Measurements from ENCODE around the gene TMEM132C.
A peak's percentile ranks its signal among the peaks of the same experiment; 100 is the strongest.

TMEM132C gene

DNA sequence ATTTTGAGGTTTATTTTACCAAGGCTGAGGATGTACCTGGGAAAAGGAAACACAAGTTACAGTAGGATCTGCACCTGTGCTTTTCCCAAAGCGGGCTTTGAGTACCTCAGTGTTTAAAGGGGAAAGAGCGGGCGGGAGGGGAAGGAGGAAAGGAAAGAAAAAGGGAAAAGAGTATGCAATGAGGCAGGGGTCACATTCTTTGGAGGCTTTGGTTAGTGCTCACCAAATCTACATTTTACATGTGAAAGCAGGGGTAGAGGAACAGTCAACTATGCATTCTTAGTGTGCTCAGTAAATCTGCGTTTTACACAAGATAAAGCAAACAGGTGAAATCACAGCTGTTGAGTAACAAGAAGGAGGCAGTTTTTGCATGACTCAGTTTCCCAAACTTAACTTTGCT lies 242.2 kb downstream of the TMEM132C start:
- no peak for DNase-seq

- no peak for DNase-seq
Observed at GRCh38 chr12:128510511-128510910, 243.5 kb downstream of the TMEM132C start.

- no peak for DNase-seq
Observed at GRCh38 chr12:128513331-128513730, 246.4 kb downstream of the TMEM132C start.

DNA sequence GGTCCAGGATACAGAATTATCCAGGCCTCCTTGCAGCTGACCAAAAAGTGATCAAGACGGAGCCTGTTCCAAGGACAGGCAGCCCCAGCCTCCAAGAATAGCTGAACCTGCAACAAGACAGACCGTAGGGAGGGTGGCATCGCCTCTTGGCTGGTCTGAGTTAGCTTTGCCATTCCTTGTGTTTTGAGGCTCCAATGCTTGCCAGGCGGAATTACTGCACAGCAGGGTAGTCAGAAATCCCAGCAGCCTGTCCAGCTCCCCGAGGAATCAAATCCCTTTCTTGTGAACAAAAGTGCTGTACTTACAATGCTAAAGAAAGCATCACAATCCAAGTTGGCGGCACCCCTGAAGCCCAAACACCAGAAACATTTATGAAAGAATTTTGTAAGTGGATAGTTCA lies 246.9 kb downstream of the TMEM132C start:
- no peak for DNase-seq

- no peak for DNase-seq
Observed at GRCh38 chr12:128518644-128519043, 251.7 kb downstream of the TMEM132C start.

DNA sequence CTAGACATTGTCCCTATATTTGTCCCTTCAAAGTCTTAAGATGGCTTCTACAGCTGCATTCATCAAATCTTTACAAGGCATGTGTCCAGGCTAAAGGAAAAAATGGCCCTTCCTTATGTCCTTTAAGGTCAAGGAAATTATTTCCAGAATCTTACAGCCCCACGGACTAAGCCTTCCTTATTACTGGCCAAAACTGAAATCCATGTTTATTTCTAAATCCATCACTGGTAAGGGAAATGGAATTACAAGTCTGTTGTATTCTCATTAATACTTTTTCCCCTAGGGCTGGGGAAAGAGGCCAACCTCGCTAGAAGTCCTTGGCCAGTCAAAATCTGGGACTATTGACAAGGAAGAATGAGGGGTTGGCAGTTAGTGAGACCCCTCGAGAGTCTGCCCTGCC lies 252.5 kb downstream of the TMEM132C start:
- DNase-seq = no peak

GRCh38 chr12:128521981-128522380 lies 255.0 kb downstream of the TMEM132C start:
- DNase-seq = no peak

DNA sequence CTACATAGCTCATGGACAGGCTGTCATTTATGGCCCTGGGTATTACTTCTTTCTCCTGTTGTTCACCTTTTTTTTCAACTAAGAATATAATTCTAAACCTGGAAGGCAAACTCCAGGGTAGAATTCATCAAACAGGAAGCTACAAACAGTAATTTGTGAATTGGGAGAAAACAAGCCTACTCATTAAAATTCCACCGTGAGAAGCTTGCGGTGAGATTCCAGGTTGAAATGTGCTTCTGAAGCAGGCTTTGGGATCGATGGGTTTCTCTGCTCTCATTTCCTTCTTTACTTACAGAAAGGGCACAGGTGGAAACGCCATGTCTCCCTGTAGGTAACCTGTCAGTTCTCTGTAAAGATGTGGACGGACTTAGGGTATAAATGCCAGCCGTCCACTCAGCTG lies 257.5 kb downstream of the TMEM132C start:
- DNase-seq = no peak

DNA sequence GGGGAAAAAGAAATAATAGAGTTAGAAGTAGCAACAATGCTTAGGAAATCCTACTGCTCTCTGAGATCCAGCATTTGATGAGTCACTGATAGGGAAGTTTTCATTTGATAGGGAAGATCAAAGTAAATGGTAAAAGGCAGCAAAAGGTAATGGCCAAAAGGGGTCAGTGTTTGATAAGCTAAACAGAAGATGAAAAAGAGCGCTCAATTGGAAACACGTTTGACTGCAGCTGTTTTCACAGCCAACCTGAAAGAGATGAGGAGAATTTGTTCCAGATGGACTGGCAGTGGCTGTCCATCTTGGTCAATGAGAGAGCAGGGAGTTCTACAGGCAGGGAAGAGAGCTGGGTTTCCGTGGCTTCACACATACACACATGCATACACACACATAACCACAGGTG lies 264.2 kb downstream of the TMEM132C start:
- no peak for DNase-seq

DNA sequence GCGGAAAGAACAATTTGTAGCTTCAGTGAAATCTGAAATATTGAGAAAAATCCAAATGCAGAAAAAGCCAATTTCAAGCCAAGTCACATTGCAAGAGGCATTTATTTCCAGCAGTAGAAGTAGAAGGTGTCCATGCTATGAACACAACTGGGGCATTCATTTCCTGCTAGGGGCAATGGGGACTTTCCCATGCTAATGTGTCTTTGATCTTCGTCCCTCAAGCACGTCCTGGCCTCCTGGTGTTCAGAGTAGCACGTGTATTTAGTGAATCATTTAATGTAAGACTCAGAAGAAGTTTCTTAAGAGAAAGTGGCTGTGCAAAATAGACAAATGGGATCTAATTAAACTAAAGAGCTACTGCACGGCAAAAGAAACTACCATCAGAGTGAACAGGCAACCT lies 267.9 kb downstream of the TMEM132C start:
- DNase-seq = peak; percentile 16

DNA sequence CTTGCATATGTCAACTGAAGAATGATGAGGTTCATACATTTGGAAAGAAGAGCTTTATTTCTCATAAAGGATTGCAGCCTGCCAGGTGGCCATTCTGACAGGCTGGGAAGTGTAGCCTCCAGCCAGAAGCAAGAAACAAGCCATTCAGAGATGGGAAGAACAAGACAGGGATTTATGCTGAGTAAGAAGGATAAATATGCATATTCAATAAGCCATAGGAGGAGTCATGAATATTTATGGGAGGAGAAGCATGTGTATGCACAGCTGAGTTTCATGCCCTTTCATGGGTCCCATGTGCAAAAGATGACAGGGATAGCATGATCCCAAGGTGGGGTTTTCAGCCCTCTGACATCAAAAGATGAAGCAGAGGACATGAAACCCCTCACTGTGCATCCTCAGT lies 269.8 kb downstream of the TMEM132C start:
- no peak for DNase-seq

DNA sequence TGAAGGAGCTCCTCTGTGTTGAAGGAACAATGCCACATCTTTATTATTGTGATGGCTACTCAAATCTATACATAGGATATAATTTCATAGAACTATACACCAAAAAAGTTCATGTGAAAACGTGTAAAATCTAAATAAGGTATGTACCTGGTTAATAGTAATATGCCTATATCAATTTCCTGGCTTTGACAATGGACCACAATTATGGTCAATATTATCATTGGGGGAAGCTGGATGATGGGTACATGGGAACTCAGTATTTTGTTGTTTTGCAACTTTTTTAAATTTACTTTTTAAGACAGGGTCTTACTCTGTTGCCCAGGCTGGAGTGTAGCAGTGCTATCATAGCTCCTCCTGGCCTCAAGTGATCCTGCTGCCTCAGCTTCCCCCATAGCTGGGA lies 270.7 kb downstream of the TMEM132C start:
- DNase-seq = no peak

- no peak for DNase-seq
Observed at GRCh38 chr12:128542844-128543243, 275.9 kb downstream of the TMEM132C start.

DNA sequence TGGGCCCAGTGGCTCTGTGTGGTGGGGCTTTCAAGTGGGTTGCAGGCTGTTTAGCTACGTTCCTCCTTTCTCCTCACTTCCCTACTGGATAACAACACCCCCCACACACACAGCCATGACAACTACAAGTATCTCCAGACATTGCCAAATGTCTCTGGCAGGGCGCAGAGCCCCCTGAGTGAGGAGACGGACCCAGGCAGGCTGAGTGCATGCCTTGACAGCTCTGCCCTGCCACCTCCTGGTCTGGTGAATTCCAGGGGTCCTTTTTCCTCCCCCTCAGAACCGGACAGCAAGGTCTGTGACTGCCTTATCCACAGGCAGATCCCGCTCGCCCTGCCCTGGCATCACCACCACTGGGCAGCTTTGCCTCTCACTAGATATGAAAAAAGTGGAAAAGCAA lies 276.5 kb downstream of the TMEM132C start:
- DNase-seq = no peak

DNA sequence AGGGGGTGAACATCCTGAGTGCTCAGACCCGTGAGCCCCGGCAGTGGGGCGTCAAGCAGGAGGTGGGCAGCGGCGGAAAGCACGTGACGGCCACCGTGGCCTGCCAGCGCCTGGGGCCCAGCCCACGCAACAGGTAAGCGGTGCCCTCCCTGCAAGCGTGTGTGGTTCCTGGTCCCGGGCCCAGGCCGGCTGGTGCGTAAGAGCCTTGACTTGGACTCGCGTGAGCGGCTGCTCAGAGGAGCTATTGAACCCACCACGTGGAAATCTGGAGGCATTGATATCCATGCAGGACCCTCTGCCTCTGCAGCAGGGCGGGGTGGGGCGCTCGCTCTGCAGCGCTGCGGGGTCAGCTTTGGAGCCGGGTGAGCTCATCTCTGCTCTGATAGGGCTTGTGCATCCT lies 277.0 kb downstream of the TMEM132C start:
- DNase-seq = no peak

DNA sequence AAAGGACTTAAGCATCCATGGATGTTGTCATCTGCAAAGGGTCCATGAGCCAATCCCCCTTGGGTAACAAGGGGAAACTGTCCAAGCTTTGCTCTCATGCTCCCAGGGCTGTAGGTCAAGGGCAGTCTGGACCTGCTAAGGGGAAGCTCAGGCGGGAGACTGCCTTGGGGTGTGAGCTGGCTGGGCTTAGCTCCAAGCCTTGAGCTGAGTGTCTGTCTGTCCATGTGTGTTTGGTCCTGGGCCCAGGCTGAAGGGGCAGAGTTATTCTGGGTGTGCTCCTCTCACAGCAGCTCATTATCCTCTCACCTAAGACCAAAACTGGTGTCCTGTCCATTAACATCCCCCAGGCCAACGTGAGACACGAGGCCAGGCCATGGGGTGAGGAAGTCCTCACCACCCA lies 282.0 kb downstream of the TMEM132C start:
- no peak for DNase-seq

- DNase-seq = no peak
Observed at GRCh38 chr12:128549601-128550218, 282.7 kb downstream of the TMEM132C start.

GRCh38 chr12:128551266-128551665 lies 284.3 kb downstream of the TMEM132C start:
- DNase-seq = no peak

DNA sequence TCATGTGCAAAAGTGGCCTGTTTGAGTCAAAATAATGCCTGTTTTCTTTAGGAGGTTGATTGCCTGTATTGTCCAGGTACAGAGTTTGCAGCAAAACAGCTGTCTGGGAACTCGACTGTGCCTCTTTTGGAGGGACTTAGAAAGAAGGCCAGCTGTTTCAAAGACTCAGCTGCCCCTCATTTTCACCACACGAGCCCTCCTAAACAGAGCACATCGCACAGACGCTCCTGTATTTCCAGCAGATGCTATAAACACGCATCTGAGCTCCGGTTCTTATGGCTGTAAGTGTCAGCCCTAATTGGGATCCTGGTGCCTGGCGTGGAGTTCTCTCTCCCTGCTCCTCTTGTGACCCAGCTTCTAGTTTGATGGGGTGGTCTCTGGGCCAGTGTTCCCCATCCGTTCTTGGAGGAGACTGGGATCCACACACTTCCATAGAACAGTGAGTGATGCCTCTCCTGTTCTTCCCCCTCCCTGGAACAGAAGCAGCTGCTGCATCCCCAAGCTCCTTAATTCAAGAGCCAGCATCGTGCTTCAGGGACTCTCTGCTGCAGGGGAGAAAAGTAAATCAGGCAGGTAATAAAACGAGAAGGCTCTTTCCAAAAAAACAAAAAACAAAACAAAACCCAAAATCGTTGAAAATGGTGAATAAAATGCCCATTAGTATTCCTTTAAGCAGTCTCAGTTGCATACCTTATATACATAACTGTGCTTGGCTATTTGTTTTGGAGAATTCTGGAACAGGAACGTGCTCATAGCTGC lies 287.8 kb downstream of the TMEM132C start:
- no peak for DNase-seq

GRCh38 chr12:128557231-128557630 lies 290.3 kb downstream of the TMEM132C start:
- DNase-seq = no peak

DNA sequence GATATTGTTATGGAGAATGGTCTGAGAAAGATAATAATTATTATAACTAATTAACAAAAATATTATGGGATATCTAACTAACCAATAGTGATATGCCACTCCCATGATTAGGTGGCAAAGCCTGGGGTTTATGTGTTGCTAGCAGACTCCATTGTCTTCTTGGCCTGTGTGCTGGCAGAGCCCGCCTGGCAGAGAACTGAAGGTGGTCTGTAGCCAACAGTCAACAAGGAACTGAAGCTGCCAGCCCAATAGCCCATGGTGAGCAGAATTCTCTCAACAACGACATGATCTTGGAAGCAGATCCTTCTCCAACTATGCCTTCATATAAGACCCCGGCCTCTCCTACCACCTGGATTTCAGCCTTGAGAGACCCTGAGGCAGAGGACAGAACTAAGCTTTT lies 298.0 kb downstream of the TMEM132C start:
- no peak for DNase-seq

DNA sequence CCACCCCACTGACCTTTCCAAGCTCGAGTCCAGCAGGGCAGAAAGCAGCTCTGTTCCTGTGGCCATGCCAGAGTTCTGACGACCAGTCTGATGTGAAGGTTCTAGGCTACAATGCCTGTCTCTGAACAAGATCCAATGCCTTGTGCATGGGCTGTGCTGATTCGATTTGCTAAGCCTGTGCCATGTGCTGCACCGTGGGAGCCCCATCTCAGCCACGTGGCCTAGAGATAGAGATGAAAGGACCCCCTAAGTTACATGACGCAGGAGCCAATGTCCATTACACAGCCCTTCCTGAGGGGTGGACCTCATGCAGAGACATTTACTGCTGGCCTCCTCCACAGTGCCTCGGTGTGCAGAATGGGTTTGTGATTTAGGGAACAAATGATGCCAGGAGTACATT lies 300.8 kb downstream of the TMEM132C start:
- no peak for DNase-seq

DNA sequence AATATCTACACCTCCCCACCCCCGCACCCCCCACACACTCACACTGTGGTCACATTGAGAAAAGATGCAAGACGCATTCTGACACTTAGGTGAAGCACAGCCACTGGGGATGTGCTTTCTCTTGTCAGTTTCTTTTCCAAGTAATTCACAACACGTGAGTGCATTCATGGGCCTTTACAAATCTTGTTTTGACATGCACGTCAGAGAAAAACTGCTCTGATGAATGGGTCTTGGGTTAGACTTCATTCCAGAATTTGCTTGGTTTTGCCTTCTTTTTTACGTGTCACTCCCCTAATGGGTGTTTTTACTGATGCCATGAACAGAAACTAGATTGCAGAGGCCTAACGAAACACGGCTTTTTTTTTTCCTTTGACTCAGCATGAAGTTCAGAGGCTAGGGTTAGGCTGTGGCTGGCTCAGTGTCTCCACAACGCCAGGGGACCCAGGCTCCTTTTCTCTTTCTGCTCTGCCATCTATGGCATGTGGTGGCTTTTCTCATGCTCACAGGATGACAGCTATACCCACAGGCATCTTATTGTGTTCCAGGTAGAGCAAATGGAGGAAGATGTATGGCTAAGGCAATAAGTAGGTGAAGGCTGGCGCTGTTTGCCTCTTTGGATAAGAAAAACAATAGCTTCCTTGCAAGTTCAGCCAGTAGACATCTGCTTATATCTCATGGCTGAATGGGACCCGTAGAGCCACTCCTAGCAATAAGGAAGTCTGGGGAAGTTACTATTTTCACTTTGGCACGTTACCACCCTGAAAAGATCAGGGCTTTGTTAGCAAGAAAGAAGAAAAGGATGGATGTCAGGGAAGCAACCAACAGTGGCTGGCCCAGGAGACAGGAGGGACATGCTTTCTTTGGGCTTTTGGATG lies 303.5 kb downstream of the TMEM132C start:
- peak; percentile 0 for DNase-seq
